GM18909 (cell line): ENCODE measurements around the gene AKAP12.
"Not testable (repeated sequence)": the region's sequence is repeated elsewhere in the genome, so short reads cannot be mapped to it uniquely, and the experiment has no call there.

ENCODE experiments used
- ATAC-seq: cut with Tn5 transposase; IDR thresholded peaks from one replicate; pipeline ENCODE4 v1.9.1; 2021; ENCODE audit warnings: mild to moderate bottlenecking; ENCODE audit not compliant: unreplicated experiment, poor library complexity

Gene AKAP12

GRCh38 chr6:151338651-151339200 lies 99.0 kb downstream of the AKAP12 start:
- ATAC-seq, result no peak

- ATAC-seq, result no peak
These were observed 99.6 kb downstream of the AKAP12 start for GRCh38 chr6:151339369-151339768.

- ATAC-seq, result no peak
These were observed 100.6 kb downstream of the AKAP12 start for GRCh38 chr6:151340219-151340978.

- no peak for ATAC-seq
These were observed 101.9 kb downstream of the AKAP12 start for GRCh38 chr6:151341476-151342195.

GRCh38 chr6:151342750-151343149 lies 103.0 kb downstream of the AKAP12 start:
- not testable (repeated sequence) for ATAC-seq

GRCh38 chr6:151349651-151350270 lies 110.0 kb downstream of the AKAP12 start:
- ATAC-seq, result no peak

- ATAC-seq, result no peak
These were observed 110.8 kb downstream of the AKAP12 start for GRCh38 chr6:151350442-151351145.

GRCh38 chr6:151351146-151351700 lies 111.5 kb downstream of the AKAP12 start:
- no peak for ATAC-seq

GRCh38 chr6:151351731-151352130 lies 112.0 kb downstream of the AKAP12 start:
- ATAC-seq, result no peak

GRCh38 chr6:151352410-151353396 lies 112.9 kb downstream of the AKAP12 start:
- ATAC-seq, result no peak

- ATAC-seq, result no peak
These were observed 114.0 kb downstream of the AKAP12 start for GRCh38 chr6:151353795-151354194.

- ATAC-seq, result not testable (repeated sequence)
These were observed 117.2 kb downstream of the AKAP12 start for GRCh38 chr6:151356983-151357382.

GRCh38 chr6:151357758-151358436 lies 118.1 kb downstream of the AKAP12 start:
- ATAC-seq, result no peak

GRCh38 chr6:151358475-151358874 lies 118.7 kb downstream of the AKAP12 start:
- no peak for ATAC-seq

- no peak for ATAC-seq
These were observed 119.7 kb downstream of the AKAP12 start for GRCh38 chr6:151359486-151359885.

GRCh38 chr6:151365233-151365632 lies 125.5 kb downstream of the AKAP12 start:
- no peak for ATAC-seq

GRCh38 chr6:151370509-151371078 lies 130.8 kb downstream of the AKAP12 start:
- no peak for ATAC-seq

- no peak for ATAC-seq
These were observed 132.4 kb downstream of the AKAP12 start for GRCh38 chr6:151372164-151372563.
